DMS114 treated with DMSO at 0.1 percent for 48 hours (cell line): ENCODE data around the gene CCDC136.

Experiments used
- DNase-seq: peaks from one replicate; lab custom pipeline; 2025; ENCODE audit not compliant: unreplicated experiment; lab: John Stamatoyannopoulos, UW

Gene CCDC136

DNA sequence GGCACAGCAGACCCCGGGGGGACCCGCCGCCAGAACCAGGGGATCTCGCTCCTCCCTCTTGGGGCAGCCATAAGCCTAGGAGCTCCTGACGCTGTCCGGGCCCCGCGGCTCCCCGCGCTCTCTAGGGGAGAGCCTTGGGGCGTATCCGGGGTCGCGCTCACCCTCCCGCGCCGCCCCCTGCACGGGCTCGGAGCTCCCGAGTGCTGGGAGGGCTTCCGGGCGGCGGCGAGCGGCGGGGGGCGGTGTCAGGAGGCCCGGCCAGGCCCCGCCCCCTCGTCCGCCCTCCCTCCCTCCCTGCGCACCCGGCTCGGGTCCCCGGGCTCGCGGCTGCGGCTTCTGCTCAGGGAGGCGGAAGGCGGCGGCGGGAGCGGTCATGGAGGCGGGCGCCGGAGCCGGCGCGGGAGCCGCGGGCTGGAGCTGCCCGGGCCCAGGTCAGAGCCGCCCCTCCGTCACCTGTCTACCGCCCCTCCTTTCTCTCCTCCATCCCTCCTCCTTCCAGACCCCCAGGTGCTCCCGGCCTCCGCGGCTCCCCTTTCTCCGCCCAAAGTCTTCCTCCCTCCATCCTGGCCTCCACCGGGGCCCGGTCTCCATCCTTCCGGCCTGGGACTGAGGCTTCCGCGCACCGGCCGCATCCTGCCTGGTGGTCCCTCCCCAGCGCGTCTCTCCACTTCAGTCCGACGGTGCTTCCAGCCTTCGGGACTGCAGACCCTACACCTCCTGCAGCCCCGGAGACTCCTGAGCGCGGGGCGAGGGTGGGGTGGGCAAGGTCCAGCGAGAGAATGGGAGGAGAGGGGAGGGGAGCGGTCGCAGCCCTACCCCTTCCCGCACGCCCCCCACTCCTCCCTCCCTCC lies at the start of gene CCDC136:
Gene CCDC136, plus strand, starts transcription at position 848 of the 851 bp plus-strand sequence. CDS start 444 bp downstream, outside the sequence.
- no peak for DNase-seq

DNA sequence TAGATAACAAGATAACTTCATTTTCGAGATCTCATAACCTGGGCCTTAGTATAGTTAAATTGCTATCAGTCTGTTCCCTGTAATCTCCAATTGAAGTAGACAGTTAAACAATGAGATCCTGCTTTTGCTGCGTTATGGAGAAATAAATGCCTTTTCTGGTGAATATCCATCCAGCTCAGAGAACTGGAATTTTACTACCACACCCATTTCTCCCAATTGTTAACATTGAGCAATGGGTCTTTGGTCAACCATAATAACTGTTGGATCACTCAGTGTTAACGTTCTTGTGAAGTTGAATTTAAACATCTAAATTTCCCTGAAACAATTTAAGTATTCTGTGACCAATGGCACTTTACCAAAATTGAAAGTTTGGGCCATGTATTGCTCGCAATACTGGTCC lies 49.6 kb upstream of the CCDC136 start:
- no peak for DNase-seq

DNA sequence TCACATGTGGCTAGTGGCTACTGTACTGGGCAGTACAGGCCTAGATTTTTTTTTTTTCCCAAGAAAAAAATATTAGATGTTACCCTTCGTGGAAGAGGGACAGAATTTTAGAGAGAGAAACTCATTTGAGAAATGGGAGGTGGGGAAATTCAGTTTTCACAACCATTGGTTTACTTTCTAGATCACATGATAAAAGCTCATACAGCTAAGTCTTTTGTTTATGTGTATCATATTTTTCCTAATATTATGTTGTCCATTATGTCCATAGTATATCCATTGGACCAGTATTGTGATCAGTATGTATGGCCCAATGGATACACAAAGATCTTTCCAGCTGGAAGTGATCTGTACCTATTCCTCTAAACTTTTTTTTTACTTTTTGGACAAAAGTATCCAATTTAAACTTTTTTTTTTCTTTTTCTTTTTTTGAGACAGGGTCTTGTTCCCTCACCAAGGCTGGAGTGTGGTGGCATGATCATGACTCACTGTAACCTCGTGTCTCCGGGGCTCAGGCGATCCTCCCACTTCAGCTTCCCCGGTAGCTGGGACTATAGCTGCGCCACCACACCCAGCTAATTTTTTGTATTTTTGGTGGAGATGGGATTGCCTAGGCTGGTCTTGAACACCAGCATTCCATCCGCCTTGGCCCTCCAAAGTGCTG lies 48.5 kb upstream of the CCDC136 start:
- no peak for DNase-seq

DNA sequence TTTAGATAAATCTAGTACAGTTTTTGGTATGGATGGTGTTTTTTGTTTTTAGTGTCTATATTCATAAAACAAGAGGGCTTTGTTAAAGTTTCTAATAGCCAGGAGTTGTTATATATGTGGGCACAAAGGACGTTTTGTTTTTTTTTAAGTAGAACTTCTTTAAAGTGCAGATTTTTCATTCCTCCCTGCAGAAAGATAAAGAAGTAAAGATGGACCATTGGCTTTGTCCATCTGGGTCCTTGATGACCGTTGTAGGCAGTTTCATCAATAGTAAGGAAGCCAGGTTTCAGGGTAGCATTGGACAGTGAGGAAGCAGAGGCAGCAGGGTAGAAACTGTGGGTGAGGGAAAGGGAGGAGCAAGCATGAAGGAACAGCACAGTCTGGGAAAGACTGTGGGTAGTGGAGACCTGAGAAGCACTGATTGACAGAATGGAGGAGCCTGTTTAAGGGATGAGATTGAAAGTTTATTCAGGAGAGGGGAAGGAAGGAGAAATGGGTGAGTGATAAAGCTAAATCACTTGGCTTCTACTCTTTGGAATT lies 47.3 kb upstream of the CCDC136 start:
- DNase-seq, result no peak

DNA sequence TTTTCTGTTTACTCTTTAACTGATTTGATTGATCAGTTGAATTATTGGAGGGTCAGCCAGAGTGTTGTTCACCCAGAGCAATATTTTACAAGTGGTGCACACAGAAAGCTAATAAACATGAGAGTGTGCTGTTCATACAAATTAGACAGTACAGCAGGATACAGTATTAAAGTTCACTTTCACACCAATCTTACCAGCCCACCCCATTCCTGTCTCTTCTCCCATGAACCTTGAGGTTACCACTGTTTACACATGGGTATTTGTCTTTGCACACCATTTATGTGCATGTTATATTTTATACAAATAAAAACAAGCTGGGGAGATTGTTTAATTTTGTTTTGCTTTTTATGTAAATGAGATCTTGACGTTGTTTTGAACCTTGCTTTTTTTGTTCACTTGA lies 46.1 kb upstream of the CCDC136 start:
- no peak for DNase-seq

DNA sequence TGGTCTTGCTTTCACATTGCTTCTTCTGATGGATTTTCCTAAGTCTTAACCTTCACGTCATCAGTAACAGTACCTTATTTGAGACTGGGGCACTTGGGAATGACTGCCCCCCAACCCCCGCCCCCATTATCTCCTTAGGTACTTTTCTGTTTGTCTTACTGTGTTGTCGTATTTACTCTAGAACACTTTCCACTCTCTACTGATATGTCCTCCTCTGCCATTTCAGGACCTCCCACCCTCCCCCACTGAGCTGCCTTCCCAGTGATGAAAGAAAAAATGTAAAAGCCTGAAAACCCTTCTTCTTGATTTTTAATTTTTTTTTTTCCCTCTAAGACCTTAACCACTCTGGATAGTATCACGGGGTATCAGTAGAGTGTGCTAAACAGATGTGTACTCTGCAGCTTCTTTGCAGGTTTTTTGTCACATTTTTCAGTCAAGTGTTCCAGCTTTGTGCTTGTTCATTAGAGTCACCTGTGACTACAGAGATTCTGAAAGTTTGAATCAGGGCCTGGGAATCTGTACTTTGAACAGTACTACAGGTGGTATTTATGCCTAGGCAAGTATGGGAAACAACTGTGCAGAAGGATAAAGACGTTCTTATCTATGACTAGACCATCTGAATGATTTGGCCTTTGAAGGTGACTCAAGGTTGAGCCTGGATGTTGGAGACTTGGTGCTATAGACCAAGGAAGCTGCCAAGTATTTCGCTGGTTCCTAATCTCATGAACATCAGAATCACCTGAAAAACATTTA lies 44.3 kb upstream of the CCDC136 start:
- DNase-seq, result no peak

DNA sequence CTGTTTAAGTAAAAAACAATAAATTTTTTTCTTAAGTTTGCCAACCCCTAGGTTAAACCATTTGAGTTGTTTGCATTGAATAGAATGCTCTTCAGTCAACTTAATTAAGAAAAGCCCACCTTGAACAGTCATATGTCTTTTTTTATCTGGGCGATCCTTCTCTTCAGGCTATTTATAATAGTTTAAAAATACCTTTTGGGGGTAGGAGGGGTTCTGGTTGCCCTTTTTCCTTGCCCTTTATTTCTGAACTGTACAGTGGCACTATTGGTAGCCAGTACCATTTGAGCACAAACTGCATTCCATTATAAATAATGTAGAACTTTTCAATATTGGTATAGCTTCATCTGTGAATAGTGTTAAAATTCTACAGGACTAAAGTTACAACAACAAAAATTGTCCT lies 39.5 kb upstream of the CCDC136 start:
- no peak for DNase-seq

DNA sequence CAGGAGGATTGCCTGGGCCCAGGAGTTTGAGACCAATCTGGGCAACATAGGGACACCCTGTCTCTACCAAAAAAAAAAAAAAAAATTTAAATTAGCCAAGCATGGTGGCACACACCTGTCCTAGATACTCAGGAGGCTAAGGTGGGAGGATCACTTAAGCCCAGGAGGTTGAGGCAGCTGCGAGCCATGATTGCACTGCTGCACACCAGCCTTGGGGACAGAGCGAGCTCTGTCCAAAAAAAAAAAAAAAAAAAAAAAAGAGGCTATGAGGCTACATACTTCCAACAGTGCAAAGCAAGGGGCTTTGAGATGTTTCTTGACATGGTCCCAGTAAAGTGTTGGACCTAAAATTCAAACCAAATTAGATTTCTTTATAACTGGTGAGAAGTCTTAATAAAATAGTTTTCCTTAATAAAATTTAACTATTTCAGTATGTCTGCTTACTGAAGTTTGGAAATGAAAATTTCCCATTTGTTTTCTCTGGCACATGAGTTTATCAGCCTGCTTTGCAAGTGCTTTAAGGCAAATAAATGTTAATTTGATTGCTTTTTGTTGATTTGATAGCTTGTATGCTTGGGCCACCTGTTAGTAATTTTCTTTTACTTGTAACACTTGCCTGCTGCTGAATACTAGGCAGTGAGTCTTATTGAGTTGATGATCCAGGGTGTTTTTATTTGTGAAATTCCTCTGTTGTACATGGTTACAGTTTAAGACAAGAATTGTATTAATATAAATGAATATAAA lies 36.5 kb upstream of the CCDC136 start:
- DNase-seq, result no peak

DNA sequence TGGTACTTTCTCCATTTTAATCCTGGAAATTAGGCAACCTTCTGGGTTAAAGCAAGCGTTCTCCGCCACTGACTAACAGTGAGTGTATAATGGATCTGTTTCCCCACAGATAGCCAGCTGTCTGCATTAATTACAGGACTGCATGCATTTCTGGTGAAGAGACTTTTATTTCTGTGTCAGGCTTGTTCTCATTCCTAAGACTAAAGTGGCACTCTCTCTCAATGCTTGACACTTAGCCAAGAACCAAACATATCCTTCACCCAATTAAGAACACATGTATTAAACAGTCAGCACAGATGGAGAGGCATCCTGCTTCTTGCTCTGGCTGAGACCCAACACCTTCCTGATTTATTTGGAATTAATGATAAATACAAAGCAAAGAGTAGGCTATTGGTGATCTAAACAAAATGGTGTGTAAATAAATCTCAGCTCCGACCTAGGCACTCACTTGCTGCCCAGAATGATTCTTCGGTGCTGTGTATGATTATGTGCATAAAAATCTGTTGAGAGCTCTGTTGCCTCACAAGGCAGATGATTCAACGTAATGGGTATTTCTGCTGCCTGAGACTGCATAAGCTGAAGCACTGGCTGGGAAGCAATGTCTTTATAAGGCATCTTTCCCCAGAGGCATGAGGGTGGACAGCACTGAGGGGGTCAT lies 35.8 kb upstream of the CCDC136 start:
- no peak for DNase-seq

DNA sequence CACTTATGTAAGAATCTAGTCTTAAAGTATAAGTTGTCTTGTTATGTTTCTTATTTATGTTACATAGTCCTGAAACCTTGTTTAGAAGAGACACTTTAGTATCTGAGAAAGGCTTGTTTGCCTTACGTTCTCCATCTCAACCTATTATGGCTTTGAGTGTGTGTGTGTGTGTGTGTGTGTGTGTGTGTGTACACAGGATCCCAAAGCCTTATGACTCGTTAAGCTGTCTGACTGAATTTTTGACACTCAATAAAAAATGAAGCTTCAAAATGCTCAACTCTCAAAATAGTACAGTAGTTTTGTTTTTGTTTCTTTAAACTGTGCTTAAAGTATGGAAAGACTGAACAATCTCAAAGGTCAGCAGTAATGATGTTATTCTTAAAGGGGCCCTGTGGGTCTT lies 34.6 kb upstream of the CCDC136 start:
- DNase-seq, result no peak

DNA sequence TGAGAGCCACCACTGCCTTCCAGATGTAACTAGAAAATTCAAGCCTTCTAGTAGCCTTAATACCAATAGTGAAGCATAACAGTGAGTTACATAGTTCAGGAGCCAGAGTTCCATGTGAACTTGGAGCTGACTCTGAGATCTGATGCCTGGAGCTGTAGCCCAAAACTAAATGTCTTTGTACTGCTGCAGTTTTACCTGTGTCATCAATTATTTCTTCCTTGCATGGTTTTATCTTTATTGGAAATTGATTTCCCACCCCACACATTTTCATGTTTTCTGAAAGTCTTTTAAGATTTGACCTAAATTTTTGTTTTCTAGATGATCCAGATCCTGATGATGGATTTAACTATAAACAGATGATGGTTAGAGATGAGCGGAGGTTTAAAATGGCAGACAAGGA lies 33.2 kb upstream of the CCDC136 start:
- no peak for DNase-seq

DNA sequence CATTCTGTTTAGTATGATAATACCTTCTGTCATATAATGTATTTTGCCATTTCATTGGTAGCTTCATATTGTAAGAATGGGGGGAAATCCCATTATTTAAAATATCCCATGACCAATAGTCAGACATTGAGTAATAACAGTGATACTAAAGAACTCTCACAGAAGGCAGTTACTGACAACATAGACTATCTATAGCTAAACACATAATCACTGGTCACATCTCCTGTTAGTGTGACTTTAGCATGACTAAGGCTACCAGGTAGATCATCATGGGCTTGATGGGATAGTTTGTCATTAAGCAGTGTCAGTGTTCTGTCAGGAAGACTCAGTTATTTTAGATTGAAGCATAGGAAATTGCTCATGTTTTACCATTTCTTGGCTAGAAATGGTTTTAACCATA lies 32.5 kb upstream of the CCDC136 start:
- no peak for DNase-seq

DNA sequence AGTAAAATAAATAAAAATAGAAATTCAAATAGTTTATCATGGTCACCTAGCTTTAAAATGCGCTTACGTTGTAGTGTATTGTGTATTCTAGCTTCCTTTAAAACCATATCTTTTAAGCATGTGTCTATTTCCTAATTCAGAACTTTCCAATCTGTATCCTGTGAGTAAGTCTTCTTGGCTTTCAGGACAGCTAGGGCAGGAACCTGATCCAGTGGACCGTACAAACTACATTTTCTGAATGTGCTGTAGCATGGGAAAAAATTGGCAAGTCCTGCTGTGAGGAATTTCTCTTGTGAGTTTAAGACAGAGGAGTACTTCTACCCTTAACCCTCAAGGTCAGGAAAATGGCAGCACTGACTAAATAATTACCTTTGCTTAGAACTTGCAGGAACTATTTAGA lies 28.2 kb upstream of the CCDC136 start:
- DNase-seq, result no peak

DNA sequence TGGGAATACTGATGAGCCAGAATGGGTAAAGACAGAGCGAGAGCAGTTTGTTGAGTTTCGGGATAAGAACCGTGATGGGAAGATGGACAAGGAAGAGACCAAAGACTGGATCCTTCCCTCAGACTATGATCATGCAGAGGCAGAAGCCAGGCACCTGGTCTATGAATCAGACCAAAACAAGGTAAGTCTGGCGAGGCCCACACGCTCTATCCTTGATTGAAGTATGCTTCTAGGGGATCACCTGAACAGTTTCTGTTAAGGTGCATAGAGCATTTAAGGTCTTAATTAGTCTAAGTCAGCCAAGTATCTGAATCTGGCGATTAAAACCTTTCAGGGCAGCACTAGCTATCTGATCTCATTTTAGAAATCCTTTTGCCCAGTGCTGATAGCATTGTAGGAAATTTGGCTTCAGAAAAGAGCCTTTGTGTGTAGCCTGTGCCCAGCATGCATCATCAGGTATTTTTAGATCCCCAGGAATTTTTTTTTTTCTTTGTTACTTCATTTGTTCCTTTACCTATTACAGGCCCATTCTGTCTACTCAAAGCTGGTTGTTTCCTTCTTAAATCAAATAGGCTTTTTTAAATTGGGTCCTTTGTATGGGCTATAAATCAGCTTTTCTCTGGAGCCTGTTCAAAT lies 24.2 kb upstream of the CCDC136 start:
- DNase-seq, result no peak

DNA sequence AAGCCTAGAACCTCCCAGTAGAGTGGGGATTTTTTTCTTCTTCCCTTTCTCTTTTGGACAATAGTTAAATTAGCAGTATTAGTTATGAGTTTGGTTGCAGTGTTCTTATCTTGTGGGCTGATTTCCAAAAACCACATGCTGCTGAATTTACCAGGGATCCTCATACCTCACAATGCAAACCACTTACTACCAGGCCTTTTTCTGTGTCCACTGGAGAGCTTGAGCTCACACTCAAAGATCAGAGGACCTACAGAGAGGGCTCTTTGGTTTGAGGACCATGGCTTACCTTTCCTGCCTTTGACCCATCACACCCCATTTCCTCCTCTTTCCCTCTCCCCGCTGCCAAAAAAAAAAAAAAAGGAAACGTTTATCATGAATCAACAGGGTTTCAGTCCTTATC lies 21.5 kb upstream of the CCDC136 start:
- DNase-seq, result no peak

DNA sequence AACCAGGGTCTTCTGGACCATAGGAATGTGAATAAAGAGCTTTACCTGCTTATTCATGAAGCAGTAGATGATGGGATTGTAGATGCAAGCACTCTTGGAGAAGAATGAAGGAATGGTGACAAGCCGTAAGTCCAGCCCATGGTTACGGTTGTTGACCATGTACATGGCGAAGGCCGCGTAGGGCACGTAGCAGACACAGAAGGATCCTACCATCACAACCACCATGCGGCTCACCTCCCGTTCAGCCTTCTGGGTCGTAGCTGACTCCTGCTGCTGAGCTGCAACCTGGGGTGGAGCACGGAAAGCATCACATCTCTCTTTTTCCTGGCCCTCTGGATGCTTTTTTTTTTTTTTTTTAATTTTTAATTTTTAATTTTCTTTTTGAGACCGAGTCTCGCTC lies 18.2 kb upstream of the CCDC136 start:
- DNase-seq, result no peak

DNA sequence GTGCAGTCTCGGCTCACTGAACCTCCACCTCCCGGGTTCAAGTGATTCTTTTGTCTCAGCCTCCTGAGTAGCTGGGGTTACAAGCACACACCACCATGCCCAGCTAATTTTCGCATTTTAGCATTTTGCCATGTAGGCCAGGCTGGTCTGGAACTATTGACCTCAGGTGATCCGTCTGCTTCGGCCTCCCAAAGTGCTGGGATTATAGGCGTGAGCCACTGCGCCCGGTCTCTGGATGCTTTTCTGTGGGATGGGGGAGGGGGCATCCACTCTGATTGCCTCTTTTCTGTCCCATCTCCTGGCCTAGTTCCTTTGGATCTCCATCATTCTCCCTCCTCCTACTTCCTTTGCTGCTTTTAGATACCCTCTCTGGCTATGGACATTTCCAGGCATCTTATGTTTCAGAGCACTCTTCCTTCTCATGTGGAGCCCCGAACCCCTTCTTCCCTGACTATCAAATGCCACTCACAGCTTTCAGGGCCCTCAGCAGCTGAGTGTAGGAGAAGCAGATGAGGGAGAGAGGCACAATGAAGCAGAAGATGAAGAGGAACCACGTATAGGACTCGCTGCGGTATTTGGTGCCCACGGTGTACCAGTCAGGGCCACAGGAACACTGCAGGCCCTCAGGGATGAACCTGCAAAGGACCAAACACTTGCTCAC lies 17.6 kb upstream of the CCDC136 start:
- DNase-seq, result no peak

DNA sequence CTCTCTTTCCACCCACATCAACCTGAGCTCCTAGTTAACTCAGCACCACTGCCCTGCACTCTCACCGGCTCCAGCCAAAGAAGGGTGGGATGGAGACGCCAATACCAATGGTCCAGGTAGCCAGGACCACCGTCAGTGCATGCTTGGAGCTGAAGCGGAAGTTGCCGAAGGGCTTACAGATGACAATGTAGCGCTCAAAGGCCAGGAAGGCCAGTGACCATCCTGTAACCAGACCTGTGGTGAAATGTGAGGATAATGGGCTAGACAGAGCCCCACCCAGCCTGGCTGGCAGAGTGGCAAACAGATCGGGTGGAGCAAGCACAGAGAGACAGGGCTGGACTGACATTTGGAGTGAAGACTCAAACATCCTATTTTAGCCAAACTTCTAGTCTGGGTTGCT lies 16.8 kb upstream of the CCDC136 start:
- DNase-seq, result no peak

DNA sequence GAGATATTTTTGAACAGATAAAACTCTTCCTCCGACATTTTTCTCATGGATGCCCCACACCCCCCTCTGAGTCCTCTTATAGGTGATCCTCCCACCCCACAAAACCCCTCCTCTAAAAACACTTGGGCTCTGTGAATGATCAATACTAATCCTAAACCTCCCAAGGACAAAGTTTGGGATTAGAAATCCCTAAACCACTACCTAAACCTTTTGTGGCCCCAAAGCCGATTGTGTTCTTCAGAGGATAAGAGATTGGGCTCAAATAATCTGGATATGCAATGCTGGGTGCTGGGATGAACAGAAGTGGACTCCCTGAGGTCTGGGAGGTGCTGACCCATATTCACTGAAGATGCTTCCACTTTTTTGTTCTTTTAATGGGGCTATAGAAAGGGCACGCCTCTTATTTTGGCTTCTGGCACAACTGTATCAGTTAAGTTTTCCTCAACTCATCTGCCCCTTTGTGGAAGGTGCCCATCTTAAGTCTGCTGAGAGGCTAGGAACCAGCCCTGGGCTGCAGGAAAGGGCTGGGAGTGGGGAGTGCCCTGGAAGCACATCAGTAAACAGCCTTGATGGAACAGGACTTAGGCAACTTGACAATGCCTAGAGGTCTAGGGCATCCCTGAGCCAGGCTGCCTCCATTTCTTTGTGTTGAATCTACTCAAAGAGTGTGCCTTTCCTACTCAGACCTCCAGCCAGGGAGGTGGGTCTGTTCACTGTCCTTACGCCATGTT lies 15.9 kb upstream of the CCDC136 start, which contains the start of gene OPN1SW:
Gene OPN1SW, minus strand, starts transcription at position 51 of the 731 bp plus-strand sequence. Its CDS starts 13 bp downstream, at position 38.
- no peak for DNase-seq
